AG09319 (cell line): ENCODE measurements around the gene VWA8.

Experiments
- DNase-seq: peaks from one replicate; pipeline ENCODE4 v3.0.0-alpha.2; 2010; ENCODE audit warnings: low read depth; ENCODE audit errors: extremely low read depth
- CTCF ChIP-seq: IDR thresholded peaks from 2 replicates; pipeline ENCODE4 v1.5.1; 2011; ENCODE audit warnings: low read depth, mild to moderate bottlenecking, inconsistent platforms, low read length, moderate library complexity

The VWA8 gene

GRCh38 chr13:41597348-41598041, 363.4 kb downstream of the VWA8 start:
- DNase-seq, result no peak
- TF ChIP-seq CTCF, result no peak

- DNase-seq, result no peak
- TF ChIP-seq CTCF, result 0 out of 2 replicates have a peak, but pooled peaks have one; percentile 9
Observed at GRCh38 chr13:41596190-41596589, 364.7 kb downstream of the VWA8 start.

GRCh38 chr13:41595298-41595697, 365.6 kb downstream of the VWA8 start:
- TF ChIP-seq CTCF, result no peak
- no peak for DNase-seq

- TF ChIP-seq CTCF, result no peak
- no peak for DNase-seq
Observed at GRCh38 chr13:41590643-41591042, 370.3 kb downstream of the VWA8 start.

GRCh38 chr13:41590122-41590521, 370.8 kb downstream of the VWA8 start:
- no peak for TF ChIP-seq CTCF
- DNase-seq, result no peak

GRCh38 chr13:41589434-41589833, 371.5 kb downstream of the VWA8 start:
- no peak for DNase-seq
- TF ChIP-seq CTCF, result no peak

GRCh38 chr13:41588899-41589298, 372.0 kb downstream of the VWA8 start:
- DNase-seq, result peak; percentile 74
- TF ChIP-seq CTCF, result no peak
